HepG2 (cell line): ENCODE measurements around the gene C2orf81. TPM values are rescaled to one million over a fixed set of nuclear protein-coding genes. Genes with fewer than 3 reads are reported as not detected.

Experiments
- ATF3 ChIP-seq: sonication (generic); formaldehyde crosslinking; IDR thresholded peaks from 2 replicates; pipeline ENCODE4 v1.4.0; 2020; ENCODE audit warnings: missing genetic modification reagents
- BORCS8-MEF2B ChIP-seq: sonication (generic); formaldehyde crosslinking; IDR thresholded peaks from 2 replicates; pipeline ENCODE4 v1.8.0; 2022; ENCODE audit warnings: mild to moderate bottlenecking, missing genetic modification reagents
- BRD4 ChIP-seq: sonication (generic); formaldehyde crosslinking; IDR thresholded peaks from 2 replicates; pipeline ENCODE4 v1.4.0; 2020; ENCODE audit warnings: missing genetic modification reagents
- CREM ChIP-seq, 2 experiments: sonication (generic) in 1 of 2; formaldehyde crosslinking in 1 of 2; IDR thresholded peaks; 2 replicates each; pipeline versions ENCODE4 v1.4.0 to v1.6.1; 2016 to 2020; ENCODE audit warnings: antibody characterized with exemption in 1 of 2, mild to moderate bottlenecking in 1 of 2, missing genetic modification reagents in 1 of 2
- FOXJ3 ChIP-seq: sonication (generic); formaldehyde crosslinking; IDR thresholded peaks from 2 replicates; pipeline ENCODE4 v1.4.0; 2020; ENCODE audit warnings: missing genetic modification reagents, mild to moderate bottlenecking, borderline replicate concordance
- GABPA ChIP-seq, 2 experiments: IDR thresholded peaks; 2 replicates each; pipeline ENCODE4 v1.6.1; 2011 to 2016; ENCODE audit warnings: low read depth in 2 of 2, low read length in 1 of 2, missing biosample characterization in 1 of 2, missing genetic modification characterization in 1 of 2
- HOXA3 ChIP-seq: sonication (generic); formaldehyde crosslinking; IDR thresholded peaks from 2 replicates; pipeline ENCODE4 v1.5.0; 2020; ENCODE audit warnings: missing genetic modification reagents
- MLLT10 ChIP-seq: sonication (generic); formaldehyde crosslinking; IDR thresholded peaks from 2 replicates; pipeline ENCODE4 v1.4.0; 2020; ENCODE audit warnings: missing genetic modification reagents
- NR1H2 ChIP-seq: sonication (generic); formaldehyde crosslinking; IDR thresholded peaks from 2 replicates; pipeline ENCODE4 v1.8.1; 2022; ENCODE audit warnings: low read depth, missing genetic modification reagents, borderline replicate concordance
- RBM22 ChIP-seq: fragments of 200-400 bp; formaldehyde crosslinking; optimal IDR thresholded peaks from 2 replicates; pipeline ENCODE3; 2017; ENCODE audit warnings: mild to moderate bottlenecking, low read length, moderate library complexity
- SAP130 ChIP-seq: IDR thresholded peaks from 2 replicates; pipeline ENCODE4 v1.6.1; 2016; ENCODE audit warnings: low read depth
- ZFYVE20 ChIP-seq: sonication (generic); formaldehyde crosslinking; IDR thresholded peaks from 2 replicates; pipeline ENCODE4 v1.8.0; 2023; ENCODE audit warnings: low read depth, mild to moderate bottlenecking, moderate library complexity, missing genetic modification reagents, borderline replicate concordance
- ZKSCAN1 ChIP-seq: fragments of 150-350 bp; IDR thresholded peaks from 2 replicates; pipeline ENCODE4 v1.6.1; 2014; ENCODE audit warnings: low read length
- ZMYM2 ChIP-seq: sonication (generic); formaldehyde crosslinking; IDR thresholded peaks from 2 replicates; pipeline ENCODE4 v1.8.0; 2022; ENCODE audit warnings: mild to moderate bottlenecking, missing genetic modification reagents
- ZNF17 ChIP-seq: sonication (generic); formaldehyde crosslinking; IDR thresholded peaks from 2 replicates; pipeline ENCODE4 v1.5.0; 2020; ENCODE audit warnings: mild to moderate bottlenecking, missing genetic modification reagents
- ZNF263 ChIP-seq: sonication (generic); formaldehyde crosslinking; IDR thresholded peaks from 2 replicates; pipeline ENCODE4 v1.4.0; 2020; ENCODE audit warnings: missing genetic modification reagents
- ZNF350 ChIP-seq: sonication (generic); formaldehyde crosslinking; IDR thresholded peaks from 2 replicates; pipeline ENCODE4 v1.4.0; 2020; ENCODE audit warnings: mild to moderate bottlenecking, low read depth, missing genetic modification reagents, borderline replicate concordance
- ZNF549 ChIP-seq: sonication (generic); formaldehyde crosslinking; IDR thresholded peaks from 2 replicates; pipeline ENCODE4 v1.5.0; 2020; ENCODE audit warnings: missing genetic modification reagents
- ZNF572 ChIP-seq: sonication (generic); formaldehyde crosslinking; IDR thresholded peaks from 2 replicates; pipeline ENCODE4 v1.5.1; 2020; ENCODE audit warnings: mild to moderate bottlenecking, missing genetic modification reagents
- ZNF670 ChIP-seq: sonication (generic); formaldehyde crosslinking; IDR thresholded peaks from 2 replicates; pipeline ENCODE4 v1.8.0; 2022; ENCODE audit warnings: mild to moderate bottlenecking, missing genetic modification reagents, borderline replicate concordance
- ZNF747 ChIP-seq: sonication (generic); formaldehyde crosslinking; IDR thresholded peaks from 2 replicates; pipeline ENCODE4 v1.8.1; 2023; ENCODE audit warnings: missing genetic modification reagents, mild to moderate bottlenecking, borderline replicate concordance
- ZNF839 ChIP-seq: sonication (generic); formaldehyde crosslinking; IDR thresholded peaks from 2 replicates; pipeline ENCODE4 v1.4.0; 2020; ENCODE audit warnings: missing genetic modification reagents, mild to moderate bottlenecking, borderline replicate concordance
- ZSCAN22 ChIP-seq: sonication (generic); formaldehyde crosslinking; IDR thresholded peaks from 2 replicates; pipeline ENCODE4 v1.4.0; 2020; ENCODE audit warnings: mild to moderate bottlenecking, missing genetic modification reagents
- polyA plus RNA-seq, 8 experiments: library from polyadenylated mRNA; depleted of rRNA in 3 of 8; stranded (reverse) in 7 of 8; unstranded in 1 of 8; fragments of >200 nt; fragmentation: Illumina TruSeq in 4 of 8; extraction: Trizol in 4 of 8; gene quantifications; 2 replicates each; pipeline versions ENCODE4 v1.2.1 to v1.2.3, GENCODE V29; 2011 to 2016; ENCODE audit warnings: low read depth in 4 of 8, missing spikeins in 1 of 8, mixed read lengths in 1 of 8; ENCODE audit not compliant: insufficient read depth in 1 of 8
- total RNA-seq, 5 experiments: library from RNA; depleted of rRNA; stranded (reverse); fragments of >200 nt; fragmentation: Illumina TruSeq; extraction: Trizol; gene quantifications; 2 replicates each; pipeline ENCODE4 v1.2.3, GENCODE V29; 2016; ENCODE audit warnings: low read depth in 1 of 5
- TF ChIP-seq, protein P1 (sequence below): sonication (generic); formaldehyde crosslinking; IDR thresholded peaks from 2 replicates; pipeline ENCODE4 v1.5.0; 2020; ENCODE audit warnings: missing genetic modification reagents
- TF ChIP-seq, protein P2 (sequence below): sonication (generic); formaldehyde crosslinking; IDR thresholded peaks from 2 replicates; pipeline ENCODE4 v1.8.0; 2022; ENCODE audit warnings: mild to moderate bottlenecking, missing genetic modification reagents, moderate library complexity
- TF ChIP-seq, protein P3 (sequence below): sonication (generic); formaldehyde crosslinking; IDR thresholded peaks from 2 replicates; pipeline ENCODE4 v1.8.1; 2022; ENCODE audit warnings: mild to moderate bottlenecking, missing genetic modification reagents

C2orf81 gene
- total and polyA plus RNA-seq, 2 of the 13 experiments (the other 11 are each of a cell fraction or from before 2014, with no cell fraction given) = 0.15 to 0.17 TPM

- TF ChIP-seq ZNF670 (CRISPR knock-in tag) (peak; percentile 56; the same call in 1 of the 2 replicates), BRD4 (CRISPR knock-in tag) (no peak), ZNF549 (CRISPR knock-in tag) (no peak), ZNF17 (CRISPR knock-in tag) (no peak), ZNF263 (CRISPR knock-in tag) (peak; percentile 63), ZSCAN22 (no peak), FOXJ3 (CRISPR knock-in tag) (no peak), BORCS8-MEF2B (CRISPR knock-in tag) (peak; percentile 55; the same call in 1 of the 2 replicates), ATF3 (CRISPR knock-in tag) (no peak; the same call in 1 of the 2 replicates), ZNF747 (no peak), GABPA (IDR thresholded peaks at IDR 0.05; ENCODE audit: low read depth, low read length) (no peak), GABPA (CRISPR knock-in tag; IDR thresholded peaks at IDR 0.05; ENCODE audit: low read depth) (0 out of 2 replicates have a peak, but pooled peaks have one; percentile 28), ZNF839 (no peak), CREM (IDR thresholded peaks at IDR 0.05) (peak; percentile 75; the same call in 1 of the 2 replicates), CREM (CRISPR knock-in tag; IDR thresholded peaks at IDR 0.05) (no peak), ZNF350 (CRISPR knock-in tag) (peak; percentile 74), ZKSCAN1 (no peak), RBM22 (peak; percentile 91), HOXA3 (peak; percentile 44; the same call in 1 of the 2 replicates), MLLT10 (no peak), ZMYM2 (peak; percentile 79; the same call in 1 of the 2 replicates), ZNF572 (CRISPR knock-in tag) (no peak), NR1H2 (CRISPR knock-in tag) (no peak; the same call in 1 of the 2 replicates), SAP130 (CRISPR knock-in tag) (peak; percentile 80), ZFYVE20 (CRISPR knock-in tag) (no peak)
- TF ChIP-seq, protein P1, sequence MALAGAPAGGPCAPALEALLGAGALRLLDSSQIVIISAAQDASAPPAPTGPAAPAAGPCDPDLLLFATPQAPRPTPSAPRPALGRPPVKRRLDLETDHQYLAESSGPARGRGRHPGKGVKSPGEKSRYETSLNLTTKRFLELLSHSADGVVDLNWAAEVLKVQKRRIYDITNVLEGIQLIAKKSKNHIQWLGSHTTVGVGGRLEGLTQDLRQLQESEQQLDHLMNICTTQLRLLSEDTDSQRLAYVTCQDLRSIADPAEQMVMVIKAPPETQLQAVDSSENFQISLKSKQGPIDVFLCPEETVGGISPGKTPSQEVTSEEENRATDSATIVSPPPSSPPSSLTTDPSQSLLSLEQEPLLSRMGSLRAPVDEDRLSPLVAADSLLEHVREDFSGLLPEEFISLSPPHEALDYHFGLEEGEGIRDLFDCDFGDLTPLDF (CRISPR knock-in tag) = no peak
- TF ChIP-seq, protein P2, sequence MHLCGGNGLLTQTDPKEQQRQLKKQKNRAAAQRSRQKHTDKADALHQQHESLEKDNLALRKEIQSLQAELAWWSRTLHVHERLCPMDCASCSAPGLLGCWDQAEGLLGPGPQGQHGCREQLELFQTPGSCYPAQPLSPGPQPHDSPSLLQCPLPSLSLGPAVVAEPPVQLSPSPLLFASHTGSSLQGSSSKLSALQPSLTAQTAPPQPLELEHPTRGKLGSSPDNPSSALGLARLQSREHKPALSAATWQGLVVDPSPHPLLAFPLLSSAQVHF (CRISPR knock-in tag) = no peak
- TF ChIP-seq, protein P3, sequence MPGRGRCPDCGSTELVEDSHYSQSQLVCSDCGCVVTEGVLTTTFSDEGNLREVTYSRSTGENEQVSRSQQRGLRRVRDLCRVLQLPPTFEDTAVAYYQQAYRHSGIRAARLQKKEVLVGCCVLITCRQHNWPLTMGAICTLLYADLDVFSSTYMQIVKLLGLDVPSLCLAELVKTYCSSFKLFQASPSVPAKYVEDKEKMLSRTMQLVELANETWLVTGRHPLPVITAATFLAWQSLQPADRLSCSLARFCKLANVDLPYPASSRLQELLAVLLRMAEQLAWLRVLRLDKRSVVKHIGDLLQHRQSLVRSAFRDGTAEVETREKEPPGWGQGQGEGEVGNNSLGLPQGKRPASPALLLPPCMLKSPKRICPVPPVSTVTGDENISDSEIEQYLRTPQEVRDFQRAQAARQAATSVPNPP = no peak
Measured at GRCh38 chr2:74429487-74430451, 8.3 kb upstream of the C2orf81 start (continued).
